Endothelial cell of umbilical vein (primary cell): ENCODE data around the gene ECSIT.

Source experiments
- CTCF ChIP-seq, 2 donors: IDR thresholded peaks; 1 replicate in 1 of 2; 2 replicates in 1 of 2; pipeline ENCODE4 v1.5.1; 2011; ENCODE audit warnings: low read length in 2 of 2, mild to moderate bottlenecking in 2 of 2, moderate library complexity in 2 of 2, control low read depth in 1 of 2, inconsistent platforms in 1 of 2, low read depth in 1 of 2; ENCODE audit not compliant: insufficient read depth in 1 of 2; ENCODE audit errors: extremely low read depth in 1 of 2
- POLR2A ChIP-seq: IDR thresholded peaks from 2 replicates; pipeline ENCODE4 v1.6.1; 2012; ENCODE audit warnings: low read depth, mild to moderate bottlenecking, control low read depth, low read length
- POLR2AphosphoS5 ChIP-seq: IDR thresholded peaks from 2 replicates; pipeline ENCODE4 v1.6.1; 2012; ENCODE audit warnings: low read depth, mild to moderate bottlenecking, control low read depth, low read length, moderate library complexity; ENCODE audit not compliant: insufficient read depth

- no peak for TF ChIP-seq CTCF (IDR thresholded peaks at IDR 0.05; ENCODE audit: extremely low read depth in 1 of 2, insufficient read depth in 1 of 2, low read depth in 1 of 2, low read length in 2 of 2)
- TF ChIP-seq POLR2A, result no peak
- no peak for TF ChIP-seq POLR2AphosphoS5
Measured at GRCh38 chr19:11539495-11540365, 10.8 kb upstream of the ECSIT start.
